GM15510 (cell line): ENCODE measurements around the gene VWA2.

Source experiments
- POLR2A ChIP-seq: IDR thresholded peaks from 3 replicates; pipeline ENCODE4 v1.6.1; 2011; ENCODE audit warnings: borderline replicate concordance; ENCODE audit not compliant: insufficient read length; ENCODE audit errors: extremely low read depth

The VWA2 gene

GRCh38 chr10:114233482-114233881 is 5.6 kb upstream of the VWA2 start:
- TF ChIP-seq POLR2A: no peak

GRCh38 chr10:114234132-114234531 is 4.9 kb upstream of the VWA2 start:
- no peak for TF ChIP-seq POLR2A

GRCh38 chr10:114239994-114240345 is 916 bp downstream of the VWA2 start:
- TF ChIP-seq POLR2A: no peak

GRCh38 chr10:114242235-114242634 is 3.2 kb downstream of the VWA2 start:
- no peak for TF ChIP-seq POLR2A

GRCh38 chr10:114243661-114244060 is 4.6 kb downstream of the VWA2 start:
- TF ChIP-seq POLR2A: no peak

GRCh38 chr10:114244126-114244525 is 5.1 kb downstream of the VWA2 start:
- no peak for TF ChIP-seq POLR2A

- TF ChIP-seq POLR2A: no peak
Observed at GRCh38 chr10:114245121-114245791, 6.2 kb downstream of the VWA2 start.

GRCh38 chr10:114246679-114247305 is 7.7 kb downstream of the VWA2 start:
- TF ChIP-seq POLR2A: no peak

GRCh38 chr10:114250236-114250635 is 11.2 kb downstream of the VWA2 start:
- no peak for TF ChIP-seq POLR2A

- no peak for TF ChIP-seq POLR2A
Observed at GRCh38 chr10:114250716-114251115, 11.7 kb downstream of the VWA2 start.

- no peak for TF ChIP-seq POLR2A
Observed at GRCh38 chr10:114252092-114252491, 13.0 kb downstream of the VWA2 start.

GRCh38 chr10:114252883-114253282 is 13.8 kb downstream of the VWA2 start:
- TF ChIP-seq POLR2A: no peak

GRCh38 chr10:114255227-114255626 is 16.2 kb downstream of the VWA2 start:
- no peak for TF ChIP-seq POLR2A

GRCh38 chr10:114256008-114256765 is 17.1 kb downstream of the VWA2 start:
- no peak for TF ChIP-seq POLR2A

- TF ChIP-seq POLR2A: no peak
Observed at GRCh38 chr10:114256822-114257221, 17.8 kb downstream of the VWA2 start.

- no peak for TF ChIP-seq POLR2A
Observed at GRCh38 chr10:114257498-114257897, 18.4 kb downstream of the VWA2 start.

- no peak for TF ChIP-seq POLR2A
Observed at GRCh38 chr10:114258274-114258840, 19.3 kb downstream of the VWA2 start.

- no peak for TF ChIP-seq POLR2A
Observed at GRCh38 chr10:114259824-114260223, 20.8 kb downstream of the VWA2 start.
